Astrocyte of the hippocampus (primary cell): Measurements from ENCODE around the gene SCAMP4.
A peak's percentile ranks its signal among the peaks of the same experiment; 100 is the strongest.

Source experiments
- DNase-seq: peaks from one replicate; pipeline ENCODE4 v3.0.0; 2011; ENCODE audit warnings: low read depth, low spot score

Gene SCAMP4

DNA sequence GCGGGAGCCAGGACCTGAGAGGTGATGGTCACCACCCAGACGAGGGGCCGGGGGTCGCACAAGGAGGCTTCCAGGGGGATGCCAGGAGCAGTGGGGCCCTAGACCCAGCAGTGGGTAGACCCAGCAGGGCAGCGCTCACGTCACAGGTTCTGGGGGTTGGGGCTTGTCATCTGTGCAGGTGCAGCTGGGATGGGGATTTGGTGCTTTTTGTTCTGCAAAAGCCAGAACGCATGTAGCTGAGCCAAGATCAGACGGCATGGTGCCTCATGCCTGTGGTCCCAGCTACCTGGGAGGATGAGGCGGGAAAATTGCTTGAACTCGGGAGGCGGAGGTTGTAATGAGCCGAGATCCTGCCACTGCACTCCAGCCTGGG is 50.9 kb downstream of the SCAMP4 start:
- DNase-seq = no peak

DNA sequence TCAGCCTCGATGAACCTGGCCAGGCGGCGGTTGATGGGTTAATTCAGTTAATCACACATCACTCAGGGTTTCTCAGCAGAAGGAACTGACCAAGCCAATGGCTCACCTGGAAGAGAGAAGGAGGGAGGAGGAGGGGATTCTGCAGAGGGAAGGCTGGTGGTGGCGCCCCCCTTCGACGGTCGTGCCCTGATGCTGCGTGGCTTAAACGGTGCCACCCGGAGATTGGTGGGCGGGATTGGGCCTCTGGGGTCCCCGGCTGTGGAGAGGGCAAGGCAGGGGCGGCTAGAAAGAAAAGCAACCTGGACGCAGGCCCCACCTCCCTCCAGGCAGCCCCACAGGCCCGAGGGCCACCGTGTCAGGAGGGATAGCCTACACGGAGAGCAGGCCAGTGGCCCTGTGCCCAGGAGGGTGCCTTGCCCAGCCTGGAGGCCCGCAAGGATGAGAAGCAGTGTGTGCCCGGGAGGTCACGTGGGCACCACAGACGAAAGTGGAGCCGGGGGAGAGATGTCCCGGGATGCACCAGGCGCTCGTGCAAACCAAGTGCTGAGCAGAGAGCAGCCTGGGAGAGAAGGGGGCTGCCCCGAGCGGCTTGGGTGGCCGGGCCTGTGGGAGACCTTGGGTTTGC is 51.8 kb downstream of the SCAMP4 start:
- DNase-seq = no peak

DNA sequence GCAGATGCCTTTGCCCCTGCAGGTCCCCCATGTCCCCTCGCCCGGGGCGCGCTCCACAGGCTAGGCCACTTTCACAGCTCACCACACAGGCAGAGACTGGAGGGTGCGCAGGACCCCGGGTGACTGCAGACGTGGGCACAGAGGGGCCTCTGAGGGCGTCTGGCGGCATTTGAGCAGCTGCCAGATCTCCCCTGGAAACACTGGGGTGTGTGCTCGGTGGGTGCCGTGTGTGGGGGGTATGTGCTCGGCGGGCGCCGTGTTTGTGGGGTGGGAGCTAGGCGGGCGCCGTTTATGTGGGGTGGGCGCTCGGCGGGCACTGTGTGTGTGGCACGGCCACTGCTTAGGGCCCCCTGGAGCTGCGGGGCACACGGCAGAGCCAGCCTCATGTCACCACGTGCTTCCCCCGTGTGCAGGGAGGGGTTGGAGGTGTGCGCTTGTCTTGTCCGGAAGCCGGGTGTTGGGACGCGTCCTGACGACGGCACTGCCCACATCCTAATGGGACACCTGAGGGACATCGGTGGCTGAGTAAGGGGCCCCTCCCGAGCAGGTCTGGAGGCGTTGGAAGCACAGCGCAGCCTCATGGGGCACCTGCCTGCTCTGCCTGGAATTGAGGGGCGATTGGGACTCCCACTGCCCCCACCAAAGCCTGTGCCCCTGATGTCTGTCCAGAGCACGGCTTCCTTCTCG is 52.5 kb downstream of the SCAMP4 start:
- DNase-seq = no peak

DNA sequence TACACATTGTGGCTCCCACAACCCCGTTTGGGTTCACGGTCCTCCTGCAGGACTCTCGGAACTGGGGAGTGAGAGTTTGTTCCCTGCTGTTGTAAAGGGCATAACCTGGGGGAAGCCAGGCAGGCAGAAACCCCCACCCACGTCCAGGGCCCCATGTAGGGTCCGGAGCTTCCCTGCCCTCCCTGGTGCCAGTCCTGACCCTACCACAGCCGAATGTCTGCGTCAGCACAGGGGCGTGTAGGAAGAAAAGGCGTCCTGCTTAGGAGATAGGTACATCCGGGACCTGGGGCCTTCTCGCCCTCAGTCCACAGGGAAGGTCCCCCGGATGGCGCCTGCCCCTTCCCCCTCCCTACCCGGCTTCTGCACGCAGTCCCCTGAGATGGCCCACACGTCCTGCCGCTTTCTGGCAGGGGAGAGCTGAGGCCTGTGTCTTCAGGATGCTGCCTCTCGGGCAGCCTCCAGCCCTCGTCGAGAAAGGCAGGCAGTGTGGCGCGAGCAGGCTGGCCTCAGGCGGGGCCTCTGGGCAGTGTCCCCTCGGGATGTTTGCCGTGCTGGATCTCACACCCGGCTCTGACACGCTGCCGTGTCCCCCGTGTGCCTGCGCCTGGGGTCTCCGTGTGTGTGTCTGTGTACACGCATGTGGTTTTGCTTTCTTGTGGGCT is 54.9 kb downstream of the SCAMP4 start:
- DNase-seq = no peak

DNA sequence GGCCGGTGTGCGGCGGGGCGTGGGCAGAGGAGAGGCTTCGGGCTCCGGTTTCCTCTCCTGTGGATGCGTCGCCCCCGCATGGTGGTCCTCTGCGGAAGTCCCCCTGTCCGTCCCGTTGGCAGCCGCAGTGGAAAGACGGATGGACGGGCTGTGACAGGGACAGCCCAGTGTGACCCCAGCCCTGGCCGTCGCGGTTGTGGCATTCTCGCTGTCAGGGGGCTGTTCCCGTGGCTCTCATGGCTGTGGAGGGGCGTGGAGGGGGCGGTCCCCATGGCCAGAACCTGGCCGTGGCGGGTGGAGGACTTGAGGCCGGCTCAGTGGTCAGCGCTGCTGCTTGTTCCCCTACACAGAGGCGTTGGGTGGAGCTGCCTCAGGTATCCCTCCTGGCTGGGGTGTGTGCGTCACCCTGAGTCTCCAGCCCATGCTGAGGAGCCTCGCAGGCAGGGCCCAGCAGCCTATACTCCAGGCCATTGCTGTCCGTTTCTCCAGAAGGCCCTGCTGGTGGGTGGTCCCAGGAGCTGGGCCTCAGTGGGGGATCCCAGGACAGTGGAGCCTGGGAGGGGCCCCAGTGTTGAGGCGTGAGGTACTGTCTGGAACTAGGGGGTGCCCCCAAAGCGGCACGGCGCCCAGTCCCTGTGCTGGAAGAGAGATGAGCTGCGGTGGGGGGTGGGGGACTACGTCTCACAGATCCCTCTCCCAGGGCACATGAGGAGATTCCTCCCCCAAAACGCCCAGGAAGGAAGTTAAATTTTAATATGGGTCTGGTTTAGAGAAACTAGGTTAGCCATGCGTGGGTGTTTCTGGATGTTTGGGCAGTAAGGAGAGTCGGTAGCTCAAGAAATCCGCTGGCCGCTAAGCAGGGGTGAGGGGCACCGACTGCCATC is 56.0 kb downstream of the SCAMP4 start:
- no peak for DNase-seq

DNA sequence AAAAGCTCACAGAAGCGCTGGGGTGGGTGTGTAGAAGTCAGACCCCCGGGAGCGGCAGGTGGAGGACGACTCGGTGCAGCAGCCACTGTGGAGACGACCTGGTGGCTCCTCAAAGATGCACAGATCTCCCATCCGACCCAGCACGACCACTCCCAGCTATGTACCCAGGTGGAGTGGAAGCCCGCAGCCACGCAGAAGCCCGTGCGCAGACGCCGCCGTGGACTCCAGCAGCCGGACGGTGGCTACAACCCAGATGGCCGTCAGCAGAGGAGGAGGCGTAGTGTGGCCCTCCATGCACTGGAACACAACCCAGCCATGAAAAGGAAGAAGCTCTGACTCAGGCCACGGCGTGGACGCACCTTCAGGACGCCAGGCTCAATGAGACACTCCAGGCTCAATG is 57.5 kb downstream of the SCAMP4 start:
- DNase-seq = no peak

DNA sequence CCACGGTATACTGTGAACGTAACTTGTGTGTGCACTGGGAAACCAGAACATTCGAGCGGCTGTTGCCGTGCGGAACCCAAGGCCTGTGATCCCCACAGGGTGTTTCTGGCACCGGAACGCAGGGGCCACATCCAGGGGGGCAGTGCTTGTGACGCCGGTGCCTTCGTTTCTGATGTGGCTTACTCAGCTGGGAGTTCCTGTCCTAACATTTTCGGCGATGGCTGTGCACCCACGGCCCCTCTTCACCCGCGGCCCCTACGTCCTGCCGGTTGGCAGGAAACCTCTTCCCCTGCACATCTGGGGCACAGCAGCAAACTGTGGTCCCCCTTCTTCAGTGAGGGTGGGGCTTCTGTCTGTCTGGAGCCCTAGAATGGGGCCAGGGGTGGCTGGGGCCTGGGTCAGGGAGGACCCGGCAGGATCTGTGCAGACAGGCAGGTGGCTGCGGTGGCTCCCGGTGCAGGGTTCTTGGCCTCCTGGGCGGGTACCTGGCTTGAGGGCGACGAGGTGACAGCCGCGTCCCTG is 61.9 kb downstream of the SCAMP4 start:
- no peak for DNase-seq

DNA sequence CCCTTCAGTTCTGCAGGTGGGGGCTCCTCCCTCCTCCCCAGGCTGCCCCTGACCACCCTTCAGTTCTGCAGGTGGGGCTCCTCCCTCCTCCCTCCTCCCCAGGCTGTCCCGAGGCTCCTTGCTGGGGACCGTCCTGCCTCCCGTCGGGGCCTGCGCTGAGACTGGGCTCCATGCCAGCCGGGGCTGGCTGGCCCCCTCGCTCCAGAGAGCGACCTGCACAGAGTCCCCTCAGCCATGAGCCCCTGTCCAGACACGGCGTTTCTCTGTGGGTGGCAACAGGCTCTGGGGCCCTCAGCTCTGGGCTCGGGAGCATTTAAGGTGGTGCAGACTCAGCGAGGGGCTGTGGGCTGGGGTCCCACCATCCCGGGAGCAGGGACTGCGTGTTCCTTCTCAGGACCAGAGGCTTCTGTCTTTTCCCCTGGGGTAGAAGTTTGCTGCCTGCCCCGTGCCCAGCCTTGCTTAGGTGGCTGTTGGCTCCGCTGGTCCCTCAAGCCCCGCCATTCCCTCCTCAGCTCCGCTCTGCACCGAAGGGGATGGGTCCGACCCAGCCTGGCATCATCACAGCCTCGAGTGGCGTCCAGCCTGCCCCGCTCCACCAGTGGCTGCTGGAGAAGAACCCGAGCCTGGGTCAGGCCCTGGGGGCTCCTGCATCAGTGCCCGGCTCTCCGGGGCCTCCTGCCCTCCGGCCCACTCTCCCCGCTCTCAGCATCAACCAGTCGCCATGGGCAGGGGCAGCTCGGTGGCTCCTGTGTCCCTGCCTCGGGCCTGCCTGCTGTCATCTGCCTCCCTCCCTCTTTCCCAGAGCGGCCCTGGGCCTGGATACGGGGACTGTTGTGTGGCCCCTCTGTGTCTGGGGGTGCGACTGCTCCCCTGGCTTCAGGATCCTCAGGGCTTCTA is 63.3 kb downstream of the SCAMP4 start:
- DNase-seq = peak; percentile 21

DNA sequence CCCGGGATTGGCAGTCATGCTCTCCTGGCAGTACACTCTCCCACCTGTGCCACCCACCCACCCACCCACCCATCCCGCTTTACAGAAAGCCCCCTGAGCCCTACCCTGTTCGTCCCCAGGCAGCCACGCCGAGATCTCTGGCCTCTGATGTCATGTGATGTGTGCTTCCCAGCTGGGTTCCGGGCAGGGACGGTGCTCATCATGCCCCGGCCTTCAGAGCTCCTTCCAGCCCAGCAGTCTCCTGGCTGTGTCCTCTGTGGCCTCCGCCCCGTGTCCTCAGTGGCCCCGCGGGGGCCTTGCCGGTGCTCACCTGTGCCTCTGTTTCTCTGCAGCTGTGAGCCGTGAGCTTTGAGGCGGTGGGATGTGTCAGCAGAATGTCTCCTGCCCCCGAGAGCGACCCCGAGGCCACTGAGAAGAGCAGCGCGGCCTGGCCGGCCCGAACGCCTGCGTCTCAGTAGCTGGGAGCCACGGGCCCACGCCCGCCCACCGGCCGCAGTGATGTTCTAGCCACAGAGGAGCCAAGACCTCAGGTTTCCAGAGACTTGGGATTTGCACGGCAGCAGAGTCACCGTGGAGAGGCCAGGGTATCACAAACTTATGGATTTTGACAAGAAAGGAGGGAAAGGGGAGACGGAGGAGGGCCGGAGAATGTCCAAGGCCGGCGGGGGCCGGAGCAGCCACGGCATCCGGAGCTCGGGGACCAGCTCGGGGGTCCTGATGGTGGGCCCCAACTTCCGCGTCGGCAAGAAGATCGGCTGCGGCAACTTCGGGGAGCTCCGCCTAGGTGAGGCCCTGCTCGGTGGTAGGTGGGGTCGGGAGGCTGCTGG is 64.2 kb downstream of the SCAMP4 start:
- no peak for DNase-seq

DNA sequence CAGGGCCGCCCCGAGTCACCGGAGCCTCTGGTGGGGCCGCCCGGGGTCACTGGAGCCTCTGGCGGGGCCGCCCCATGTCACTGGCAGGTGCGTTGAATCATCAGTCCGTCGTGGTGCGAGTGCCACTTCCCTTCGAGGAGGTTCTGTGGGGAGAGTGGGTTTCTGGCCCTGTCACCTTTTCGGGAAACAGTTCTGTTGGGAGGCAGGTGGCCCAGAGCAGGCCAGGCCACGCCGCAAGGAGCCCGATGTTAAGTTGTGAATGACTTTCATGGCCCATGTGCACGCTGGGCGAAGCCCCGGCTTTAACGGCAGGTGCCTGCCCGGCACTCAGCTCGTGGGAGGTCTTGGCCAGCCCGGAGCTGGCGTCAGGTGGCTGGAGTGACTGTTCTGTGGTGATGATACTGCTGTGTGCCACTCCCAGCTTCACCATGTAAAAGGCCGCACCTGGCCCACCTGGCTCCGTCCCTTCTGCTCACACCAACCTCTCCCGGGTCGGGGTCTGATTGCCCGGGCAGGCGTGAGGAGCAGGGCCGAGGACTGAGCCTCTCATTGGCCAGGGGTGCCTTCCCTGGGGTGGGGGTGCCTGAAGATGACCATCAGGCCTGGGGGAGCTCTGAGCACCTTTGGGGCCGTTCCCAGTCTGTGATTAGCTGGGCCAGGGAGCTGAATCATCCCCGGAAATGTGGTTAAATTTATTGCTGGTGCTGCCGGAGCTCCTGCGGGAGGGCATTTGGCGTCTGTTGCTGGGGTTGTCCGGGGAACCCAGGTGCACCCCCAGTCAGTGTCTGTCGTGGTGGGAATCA is 65.0 kb downstream of the SCAMP4 start:
- no peak for DNase-seq

DNA sequence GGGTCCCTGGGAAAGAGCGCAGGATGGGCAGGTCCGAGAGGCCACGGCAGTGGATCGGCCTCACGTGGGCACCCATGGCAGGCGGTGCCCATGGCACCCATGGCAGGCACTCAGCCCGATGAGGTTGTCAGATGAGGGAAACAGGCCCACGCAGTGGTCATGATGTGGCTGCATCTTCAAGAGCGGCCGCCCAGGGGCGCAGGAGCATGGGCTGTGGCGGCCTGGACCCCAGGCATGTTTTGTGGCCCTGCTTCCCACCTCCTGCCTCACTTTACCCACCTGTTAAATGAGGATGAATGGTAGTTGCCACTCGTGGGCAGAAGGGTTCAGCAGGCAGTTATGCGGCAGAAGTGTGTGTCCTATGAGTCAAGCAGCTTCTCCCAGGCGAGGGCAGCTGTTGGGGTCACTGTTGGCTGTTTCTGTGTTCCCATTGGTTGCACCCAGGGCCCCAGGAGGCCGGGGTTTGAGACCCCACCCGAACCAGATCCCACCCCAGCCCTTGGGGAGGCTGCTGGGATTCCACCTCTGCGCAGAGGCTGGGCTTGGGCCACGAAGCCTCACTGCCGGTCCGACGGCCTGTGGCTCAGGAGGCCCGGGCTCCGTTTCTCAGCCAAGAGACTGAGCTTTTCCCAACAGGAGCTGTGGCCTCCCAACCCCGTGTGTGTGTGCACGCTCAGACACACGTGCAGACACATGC is 65.8 kb downstream of the SCAMP4 start:
- no peak for DNase-seq

DNA sequence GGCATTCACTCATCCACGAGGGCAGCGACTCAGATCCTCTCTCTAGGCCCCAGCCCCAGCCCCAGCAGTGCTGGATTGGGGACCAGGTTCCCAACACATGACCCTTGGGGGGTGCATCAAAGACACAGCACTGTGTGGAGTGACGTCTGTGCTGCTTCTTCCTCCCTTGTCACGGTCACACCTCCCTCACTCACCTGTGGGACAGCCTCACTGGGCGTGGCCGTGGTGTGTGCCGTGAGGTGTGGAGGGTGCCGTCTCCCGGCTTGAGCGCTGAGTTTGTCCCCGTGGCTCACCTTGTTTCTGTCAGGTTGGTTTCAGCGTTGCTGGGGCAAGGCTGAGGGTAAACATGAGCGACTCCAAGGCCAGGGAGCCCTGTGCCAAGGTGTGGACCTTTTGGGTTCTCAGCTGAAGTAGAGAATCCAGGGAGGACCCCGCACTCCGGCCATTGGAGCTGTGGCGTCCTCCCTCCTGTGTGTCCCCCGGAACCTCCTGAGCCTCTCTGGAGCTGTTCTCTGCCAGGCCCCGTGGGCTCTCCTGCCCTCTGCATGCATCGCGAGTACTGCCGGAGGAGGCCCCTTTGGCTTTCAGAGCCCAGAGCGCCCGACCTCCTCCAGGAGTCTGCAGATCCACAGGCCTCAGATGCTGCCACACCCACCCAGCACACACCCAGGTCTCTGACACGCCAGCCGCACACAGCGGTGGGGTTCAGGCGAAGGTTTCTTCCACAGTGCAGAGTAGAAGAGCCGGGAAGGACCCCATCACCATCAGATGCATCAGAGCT is 69.4 kb downstream of the SCAMP4 start:
- no peak for DNase-seq

DNA sequence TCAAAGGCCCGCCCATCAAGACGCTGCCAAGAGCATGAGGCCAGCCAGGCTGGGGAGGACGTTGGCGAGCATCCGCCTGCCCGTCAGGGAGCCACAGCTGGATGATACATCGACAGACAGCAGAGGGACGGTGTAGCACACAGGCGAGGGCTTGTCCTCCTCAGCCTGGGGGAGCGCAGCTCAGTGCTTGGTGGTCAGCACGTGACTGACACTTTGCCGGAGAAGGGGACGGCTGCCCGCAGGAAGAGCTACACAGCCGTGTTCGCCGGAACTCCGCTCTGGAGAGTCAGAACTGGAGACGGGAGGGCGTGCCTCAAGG is 69.9 kb downstream of the SCAMP4 start:
- no peak for DNase-seq
